Activated CD8-positive, alpha-beta memory T cell treated with anti-CD3 and anti-CD28 coated beads for 36 hours (primary cell): ENCODE measurements around the gene IQCF6. TPM values are rescaled to one million over a fixed set of nuclear protein-coding genes. Genes with fewer than 3 reads are reported as not detected.
"Not testable (repeated sequence)": the region's sequence is repeated elsewhere in the genome, so short reads cannot be mapped to it uniquely, and the experiment has no call there.

Experiments used
- CTCF ChIA-PET: fragments of 350-600 bp; sonication (Branson Sonifier 250); formaldehyde crosslinking; loops from one replicate; lab custom pipeline; 2021; ENCODE audit warnings: antibody characterized with exemption; lab: Charles Lee
- POLR2A ChIA-PET: fragments of 350-600 bp; sonication (Branson Sonifier 250); formaldehyde crosslinking; loops from one replicate; lab custom pipeline; 2021; ENCODE audit warnings: antibody characterized with exemption; lab: Charles Lee
- total RNA-seq, 2 experiments: library from RNA; stranded (reverse); gene quantifications; one replicate each; pipeline ENCODE4 v1.2.3, GENCODE V29; 2021

The IQCF6 gene
- total RNA-seq, 2 experiments from 2014 or later, result not detected

GRCh38 chr3:51786267-51786666, 7.2 kb upstream of the IQCF6 start:
- CTCF ChIA-PET, result no interaction called here
- POLR2A ChIA-PET, result no interaction called here

GRCh38 chr3:51778554-51778953, 483 bp downstream of the IQCF6 start:
- POLR2A ChIA-PET, result no interaction called here
- CTCF ChIA-PET, result no interaction called here

GRCh38 chr3:51777985-51778384, 1.1 kb downstream of the IQCF6 start:
- ChIA-PET POLR2A (no interaction called here), CTCF (no interaction called here)

GRCh38 chr3:51773529-51774056, 5.4 kb downstream of the IQCF6 start:
- ChIA-PET CTCF (no interaction called here), POLR2A (no interaction called here)

- ChIA-PET CTCF (no interaction called here), POLR2A (no interaction called here)
Measured at GRCh38 chr3:51759203-51759602, 19.8 kb downstream of the IQCF6 start.

- POLR2A ChIA-PET, CTCF ChIA-PET: not testable (repeated sequence)
Measured at GRCh38 chr3:51753763-51754750, 25.0 kb downstream of the IQCF6 start.

- CTCF ChIA-PET, result no interaction called here
- POLR2A ChIA-PET, result no interaction called here
Measured at GRCh38 chr3:51751287-51751686, 27.8 kb downstream of the IQCF6 start.

- CTCF ChIA-PET, result no interaction called here
- POLR2A ChIA-PET, result no interaction called here
Measured at GRCh38 chr3:51750878-51751277, 28.2 kb downstream of the IQCF6 start.

GRCh38 chr3:51748327-51748726, 30.7 kb downstream of the IQCF6 start:
- ChIA-PET POLR2A (no interaction called here), CTCF (no interaction called here)

- CTCF ChIA-PET, result no interaction called here
- POLR2A ChIA-PET, result no interaction called here
Measured at GRCh38 chr3:51747840-51748239, 31.2 kb downstream of the IQCF6 start.

- CTCF ChIA-PET, POLR2A ChIA-PET: not testable (repeated sequence)
Measured at GRCh38 chr3:51742978-51743377, 36.1 kb downstream of the IQCF6 start.

- POLR2A ChIA-PET, CTCF ChIA-PET: not testable (repeated sequence)
Measured at GRCh38 chr3:51742320-51742719, 36.7 kb downstream of the IQCF6 start.

GRCh38 chr3:51739110-51739509, 39.9 kb downstream of the IQCF6 start:
- ChIA-PET CTCF (no interaction called here), POLR2A (no interaction called here)

GRCh38 chr3:51735950-51736349, 43.1 kb downstream of the IQCF6 start:
- ChIA-PET POLR2A (no interaction called here), CTCF (no interaction called here)

GRCh38 chr3:51735039-51735438, 44.0 kb downstream of the IQCF6 start:
- POLR2A ChIA-PET, result no interaction called here
- CTCF ChIA-PET, result interaction anchor here (0.7 kb wide), 1 partner anchor 15 kb away, joined by 3 read pairs; no protein-coding TSS in a partner anchor

- CTCF ChIA-PET, result interaction anchor here (0.7 kb wide), 1 partner anchor 16 kb away, joined by 3 read pairs; no protein-coding TSS in a partner anchor
Measured at GRCh38 chr3:51734572-51734907, 44.5 kb downstream of the IQCF6 start.

GRCh38 chr3:51733859-51734571, 45.0 kb downstream of the IQCF6 start:
- CTCF ChIA-PET, result no interaction called here
- POLR2A ChIA-PET, result no interaction called here

More at GRCh38 chr3:51734572-51734907, 44.5 kb downstream of the IQCF6 start:
- POLR2A ChIA-PET, result no interaction called here

- ChIA-PET CTCF (no interaction called here), POLR2A (no interaction called here)
Measured at GRCh38 chr3:51729042-51729633, 49.9 kb downstream of the IQCF6 start.
